GM19438 (cell line): ENCODE results near the gene PLCB4.

Source experiments
- ATAC-seq: cut with Tn5 transposase; IDR thresholded peaks from one replicate; pipeline ENCODE4 v1.9.1; 2021; ENCODE audit warnings: low read depth; ENCODE audit not compliant: unreplicated experiment

PLCB4 gene

GRCh38 chr20:9501473-9501872 is 432.6 kb downstream of the PLCB4 start:
- ATAC-seq = no peak

- no peak for ATAC-seq
Observed at GRCh38 chr20:9503526-9504245, 434.8 kb downstream of the PLCB4 start.

DNA sequence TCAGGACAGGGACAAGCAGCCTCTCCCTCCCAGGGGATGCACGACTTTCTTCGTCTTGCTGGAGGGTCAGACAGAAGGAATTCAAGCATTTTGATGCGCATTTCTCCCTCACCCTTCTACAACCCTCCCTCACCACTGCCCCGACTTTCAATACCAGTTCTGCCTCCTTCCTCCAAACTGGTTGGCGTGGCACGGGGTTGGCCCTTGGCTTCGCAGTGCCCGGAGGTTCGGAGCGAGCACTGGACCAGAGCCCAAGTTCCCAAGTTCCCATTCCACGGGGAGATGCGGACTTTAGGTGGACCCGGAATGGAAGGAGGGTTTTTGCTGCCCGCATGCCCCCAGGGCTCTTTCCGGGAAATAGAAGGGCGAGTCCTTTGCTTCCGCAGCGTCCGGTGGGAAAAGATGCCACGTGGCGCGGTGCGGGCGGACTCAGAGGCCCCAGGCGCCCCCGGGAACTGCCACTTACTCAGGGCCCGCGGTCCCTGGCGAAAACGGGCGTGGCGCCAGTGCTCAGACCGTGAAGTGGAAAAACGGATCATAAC is 437.5 kb downstream of the PLCB4 start:
- no peak for ATAC-seq

GRCh38 chr20:9506964-9507369 is 438.1 kb downstream of the PLCB4 start:
- ATAC-seq = no peak

DNA sequence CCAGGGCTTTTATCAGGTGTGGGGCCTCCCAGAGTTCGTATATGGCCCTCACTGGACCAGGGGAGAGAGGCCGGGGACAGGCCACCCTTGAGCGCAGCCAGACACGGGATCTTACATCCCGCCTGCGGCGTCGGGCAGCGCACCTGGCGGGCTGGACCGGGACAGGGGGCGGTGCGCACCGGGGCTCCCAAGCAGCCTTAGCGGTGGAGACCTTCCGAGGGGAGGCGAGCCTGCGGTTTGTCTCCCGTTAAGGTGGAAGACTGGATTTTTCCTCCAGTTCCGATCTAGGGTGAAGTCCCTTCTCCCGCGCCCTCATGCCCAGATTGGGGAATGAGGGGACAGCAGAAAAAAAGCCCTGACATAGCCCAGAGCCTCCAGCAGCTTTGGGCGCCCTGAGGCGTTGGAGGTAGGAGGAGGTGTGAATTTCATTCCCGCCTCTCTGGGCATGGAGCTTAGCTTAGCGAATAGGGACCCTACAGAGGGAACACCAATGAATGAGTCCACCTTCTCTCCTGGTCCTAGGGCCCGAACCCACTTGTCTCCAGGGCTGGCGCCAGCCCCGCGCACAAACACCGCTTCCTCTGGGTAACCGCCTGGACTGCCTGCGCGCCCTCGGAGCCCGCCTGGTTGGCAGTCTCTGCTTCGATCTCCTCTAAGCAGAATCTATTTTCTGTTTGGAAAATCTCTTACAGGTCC is 438.8 kb downstream of the PLCB4 start:
- ATAC-seq = no peak

DNA sequence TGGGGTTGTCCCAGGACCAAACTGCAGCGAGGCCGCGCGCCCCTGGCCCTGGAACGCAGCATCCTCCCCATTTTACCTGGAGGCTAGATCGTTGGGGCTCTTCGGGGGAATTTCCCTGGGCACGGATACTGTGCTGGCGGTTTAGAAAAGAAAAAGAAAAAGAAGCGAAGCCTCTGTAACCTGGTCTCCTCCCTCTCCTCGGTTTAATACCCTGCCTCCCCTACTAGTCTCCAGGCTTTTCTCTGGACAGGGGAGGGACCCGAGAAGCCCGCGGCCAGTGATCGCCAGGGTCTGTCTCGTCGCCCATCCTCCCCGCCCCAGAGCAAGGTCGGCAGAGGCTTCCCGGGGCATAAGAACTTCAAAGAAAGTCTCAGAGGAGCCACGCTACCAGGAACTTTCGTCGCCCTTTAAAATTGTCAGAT is 439.4 kb downstream of the PLCB4 start:
- ATAC-seq = no peak

GRCh38 chr20:9508696-9509178 is 439.9 kb downstream of the PLCB4 start:
- no peak for ATAC-seq

- no peak for ATAC-seq
Observed at GRCh38 chr20:9509246-9509645, 440.4 kb downstream of the PLCB4 start.

DNA sequence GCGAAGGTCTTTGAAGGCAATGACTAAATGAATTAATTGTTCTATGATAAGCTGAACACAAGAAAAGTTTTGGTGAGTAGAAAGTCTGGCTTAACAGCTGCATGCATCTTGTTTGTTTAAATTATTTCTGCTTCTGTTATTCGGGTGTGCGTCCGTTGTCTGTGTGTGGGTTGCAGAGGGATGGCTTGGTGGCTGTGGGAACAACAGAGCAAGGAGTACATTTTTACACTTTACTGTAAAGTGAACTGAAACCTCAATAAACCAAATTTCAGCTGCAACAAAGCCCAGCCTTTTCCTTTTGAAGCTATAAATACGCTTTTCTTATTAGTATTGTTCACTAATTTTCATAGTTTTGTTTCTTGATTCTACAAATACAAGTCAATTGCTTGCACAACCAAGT is 442.0 kb downstream of the PLCB4 start:
- ATAC-seq = peak; percentile 46

DNA sequence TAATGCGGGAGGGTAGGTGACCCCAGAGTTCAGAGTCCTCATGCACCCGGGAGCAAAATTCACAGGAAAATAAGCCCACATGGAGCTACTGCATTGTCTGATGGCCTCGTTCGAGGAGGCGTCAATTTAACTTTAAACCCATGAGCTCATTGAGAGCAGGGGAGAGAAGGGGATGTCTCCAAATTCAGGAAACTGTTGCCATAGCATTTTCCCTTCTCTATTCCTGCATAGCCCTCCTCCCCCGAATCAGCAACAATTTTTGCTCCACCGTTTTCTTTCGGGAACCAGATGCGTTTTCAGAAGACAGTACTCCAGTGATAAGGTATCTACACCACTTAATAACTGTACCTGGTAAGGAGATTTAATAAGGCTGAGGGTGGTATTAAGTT is 445.2 kb downstream of the PLCB4 start:
- no peak for ATAC-seq

DNA sequence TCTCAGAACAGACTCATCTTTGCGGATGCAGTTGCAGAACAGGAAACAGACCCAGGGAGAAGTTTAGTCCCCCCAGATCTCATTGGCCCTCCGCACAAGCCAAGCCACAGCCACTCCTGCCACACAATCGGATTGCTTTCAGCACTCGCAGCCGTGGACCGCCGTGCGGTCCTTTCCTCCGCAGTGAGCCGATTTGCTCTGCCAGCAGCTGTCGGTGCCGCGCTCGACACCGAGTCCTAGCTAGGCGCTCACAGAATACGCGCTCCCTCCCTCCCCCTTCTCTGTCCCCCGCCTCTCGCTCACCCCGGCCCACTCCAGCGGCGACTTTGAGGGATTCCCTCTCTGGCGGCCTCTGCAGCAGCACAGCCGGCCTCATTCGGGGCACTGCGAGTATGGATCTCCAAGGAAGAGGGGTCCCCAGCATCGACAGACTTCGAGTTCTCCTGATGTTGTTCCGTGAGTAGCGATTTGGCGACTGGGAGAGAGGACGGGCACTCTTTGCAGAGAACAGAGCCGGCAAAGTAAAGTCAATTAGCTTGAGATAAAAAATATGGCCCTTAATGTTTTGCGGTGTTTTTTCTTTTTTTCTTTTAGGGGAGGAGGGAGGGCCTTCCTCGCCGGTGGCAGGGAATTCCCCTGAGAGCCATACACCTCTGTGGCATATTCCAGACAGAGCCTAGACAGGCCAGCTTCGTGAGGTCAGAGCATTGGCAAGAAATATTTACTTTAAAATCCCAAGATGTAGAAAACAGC is 445.8 kb downstream of the PLCB4 start, which contains the start of gene LAMP5:
Gene LAMP5, plus strand, starts transcription at position 130 of the 753 bp plus-strand sequence. Its CDS starts 263 bp downstream, at position 393.
- no peak for ATAC-seq

- no peak for ATAC-seq
Observed at GRCh38 chr20:9515214-9515585, 446.3 kb downstream of the PLCB4 start.

- ATAC-seq = peak; percentile 24
Observed at GRCh38 chr20:9515741-9516233, 446.9 kb downstream of the PLCB4 start.

GRCh38 chr20:9516234-9516871 is 447.5 kb downstream of the PLCB4 start:
- peak; percentile 48 for ATAC-seq

DNA sequence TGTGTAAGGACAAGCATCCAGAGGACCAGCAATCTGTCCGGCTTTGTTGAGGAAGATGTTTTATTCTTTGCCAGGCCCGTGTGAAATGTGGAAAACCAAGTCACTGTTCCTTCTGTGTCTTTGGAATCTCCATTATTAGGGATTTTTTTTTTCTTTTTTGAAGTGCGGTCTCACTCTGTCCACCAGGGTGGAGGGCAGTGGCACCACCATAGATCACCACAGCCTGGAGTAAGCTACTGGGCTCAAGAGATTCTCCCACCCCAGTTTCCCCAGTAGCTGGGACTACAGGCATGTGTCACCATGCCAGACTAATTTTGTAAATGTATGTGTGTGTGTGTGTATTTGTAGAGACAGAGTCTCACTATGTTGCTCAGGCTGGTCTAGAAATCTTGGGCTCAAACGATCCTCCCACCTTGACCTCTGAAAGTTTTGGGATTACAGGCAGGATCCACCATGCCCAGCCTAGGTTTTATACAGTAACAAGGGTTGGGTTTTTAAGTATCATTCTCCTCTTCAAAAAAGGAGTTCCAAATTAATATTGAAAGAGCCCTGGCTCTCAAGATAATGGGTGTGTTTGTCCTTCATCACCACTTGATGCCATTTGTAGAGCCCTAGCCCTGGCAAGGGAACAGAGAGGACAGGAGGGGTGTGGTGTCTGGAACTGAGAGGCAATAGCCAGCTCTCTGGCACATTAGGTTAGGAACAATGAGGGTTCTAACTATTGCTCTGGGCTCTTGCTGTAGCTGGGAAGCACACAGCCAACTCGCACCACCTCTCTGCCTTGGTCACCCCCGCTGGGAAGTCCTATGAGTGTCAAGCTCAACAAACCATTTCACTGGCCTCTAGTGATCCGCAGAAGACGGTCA is 448.6 kb downstream of the PLCB4 start:
- no peak for ATAC-seq

GRCh38 chr20:9518576-9519175 is 449.8 kb downstream of the PLCB4 start:
- no peak for ATAC-seq

DNA sequence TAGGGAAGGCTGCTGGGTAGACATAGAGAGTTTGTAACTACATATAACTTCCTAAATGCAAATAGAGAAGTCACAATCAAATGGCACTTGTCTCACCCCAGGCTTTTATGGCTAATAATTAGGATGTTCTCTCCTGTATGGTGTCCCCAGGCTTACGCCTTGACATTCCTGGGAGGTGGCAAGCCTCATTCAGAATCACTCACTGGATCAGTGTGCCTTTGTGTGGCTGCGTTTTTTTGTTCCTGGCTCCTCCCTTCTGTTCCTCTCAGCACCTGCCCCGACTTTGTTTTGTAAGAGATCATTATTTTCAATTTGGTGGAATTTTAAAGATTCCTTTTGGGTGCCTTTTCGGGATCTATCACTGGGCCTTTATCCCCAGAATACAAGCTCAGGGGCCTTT is 451.2 kb downstream of the PLCB4 start:
- ATAC-seq = no peak

DNA sequence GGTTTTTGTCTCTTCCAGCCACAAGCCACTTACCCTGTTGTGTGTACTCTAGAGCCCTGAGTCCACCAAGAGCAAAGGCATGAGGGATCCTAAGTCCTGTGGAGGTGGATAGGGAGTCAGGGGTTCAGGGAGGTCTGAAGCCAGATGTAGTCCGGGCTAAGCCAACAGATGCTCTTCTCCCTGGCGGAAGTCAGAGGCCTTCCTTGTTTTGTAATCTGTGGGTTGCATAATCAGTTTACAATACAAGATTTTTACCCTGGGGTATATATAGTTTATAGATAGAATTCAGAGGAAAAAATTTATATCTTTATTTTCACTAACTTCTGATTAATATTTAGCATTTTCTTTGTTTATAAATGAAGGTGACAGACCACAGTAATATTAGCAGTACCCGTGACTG is 454.7 kb downstream of the PLCB4 start:
- ATAC-seq = no peak
